Measurements from ENCODE around the gene ROBO2. TPM values are rescaled to one million over a fixed set of nuclear protein-coding genes. Genes with fewer than 3 reads are reported as not detected.

ROBO2 gene
- total and polyA plus RNA-seq, 2 experiments from 2014 or later = 1.5 to 7.8 TPM

DNA sequence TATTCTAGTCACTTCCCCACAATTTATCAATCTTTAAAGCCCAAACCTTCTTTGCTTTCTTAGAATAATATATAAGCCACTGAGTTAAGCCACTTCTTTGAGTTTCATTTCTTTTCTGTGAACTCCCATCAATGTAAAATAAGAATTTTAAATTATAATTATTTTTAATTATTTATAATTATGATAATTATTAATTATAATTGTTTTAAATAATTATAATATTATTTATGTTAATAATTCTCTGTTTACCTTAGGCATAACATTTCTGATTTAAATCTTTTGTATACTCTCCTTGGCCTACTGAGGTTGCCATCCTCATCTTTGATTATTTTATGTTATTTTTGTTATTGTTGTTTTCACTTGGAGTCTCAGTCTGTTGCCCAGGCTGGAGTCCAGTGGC, 644.2 kb downstream of the ROBO2 start:
- Mint-ChIP-seq H3K36me3 (ENCODE audit: low read depth) (peaks cover 30% of the 10 kb centered on the region), H3K4me1 (peaks cover 35% of the 10 kb centered on the region)

More for the DNA sequence above, 644.2 kb downstream of the ROBO2 start:
- no peaks in the 10 kb centered on the region for H3K79me2 ChIP-seq (replicated peaks; ENCODE audit: insufficient read depth)
- H3K4me3 Mint-ChIP-seq = no peak overlapping the region
- no peak overlapping the region for H3K27ac ChIP-seq (ENCODE audit: low read depth)
- H3K36me3 ChIP-seq (ENCODE audit: insufficient read depth) = peaks cover 4% of the 10 kb centered on the region; the same call in 1 of the 2 replicates
- DNase-seq (ENCODE audit: low spot score) = no peak
- peaks cover 24% of the 10 kb centered on the region for H3K9me3 Mint-ChIP-seq
- no peak overlapping the region for H2AFZ ChIP-seq
- H3K4me1 ChIP-seq (ENCODE audit: insufficient read depth) = peaks cover 28% of the 10 kb centered on the region
- no peak overlapping the region for H3K27ac Mint-ChIP-seq
- H3K27me3 ChIP-seq (ENCODE audit: insufficient read depth) = no peaks in the 10 kb centered on the region
- peaks cover 2% of the 10 kb centered on the region for H3K27me3 Mint-ChIP-seq (ENCODE audit: insufficient read depth, low read depth, poor library complexity)
- no peaks in the 10 kb centered on the region for H4K20me1 ChIP-seq (replicated peaks; ENCODE audit: insufficient read depth)
- no peaks in the 10 kb centered on the region for H3K9me2 ChIP-seq (ENCODE audit: insufficient read depth)
- no peaks in the 10 kb centered on the region for H3F3A ChIP-seq (replicated peaks; ENCODE audit: low read depth)
- no peak for ATAC-seq
- TF ChIP-seq, protein P1, sequence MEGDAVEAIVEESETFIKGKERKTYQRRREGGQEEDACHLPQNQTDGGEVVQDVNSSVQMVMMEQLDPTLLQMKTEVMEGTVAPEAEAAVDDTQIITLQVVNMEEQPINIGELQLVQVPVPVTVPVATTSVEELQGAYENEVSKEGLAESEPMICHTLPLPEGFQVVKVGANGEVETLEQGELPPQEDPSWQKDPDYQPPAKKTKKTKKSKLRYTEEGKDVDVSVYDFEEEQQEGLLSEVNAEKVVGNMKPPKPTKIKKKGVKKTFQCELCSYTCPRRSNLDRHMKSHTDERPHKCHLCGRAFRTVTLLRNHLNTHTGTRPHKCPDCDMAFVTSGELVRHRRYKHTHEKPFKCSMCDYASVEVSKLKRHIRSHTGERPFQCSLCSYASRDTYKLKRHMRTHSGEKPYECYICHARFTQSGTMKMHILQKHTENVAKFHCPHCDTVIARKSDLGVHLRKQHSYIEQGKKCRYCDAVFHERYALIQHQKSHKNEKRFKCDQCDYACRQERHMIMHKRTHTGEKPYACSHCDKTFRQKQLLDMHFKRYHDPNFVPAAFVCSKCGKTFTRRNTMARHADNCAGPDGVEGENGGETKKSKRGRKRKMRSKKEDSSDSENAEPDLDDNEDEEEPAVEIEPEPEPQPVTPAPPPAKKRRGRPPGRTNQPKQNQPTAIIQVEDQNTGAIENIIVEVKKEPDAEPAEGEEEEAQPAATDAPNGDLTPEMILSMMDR (conservative IDR thresholded peaks at IDR 0.05; ENCODE audit: low read depth in 2 of 2) = no peak
- TF ChIP-seq, protein P2, sequence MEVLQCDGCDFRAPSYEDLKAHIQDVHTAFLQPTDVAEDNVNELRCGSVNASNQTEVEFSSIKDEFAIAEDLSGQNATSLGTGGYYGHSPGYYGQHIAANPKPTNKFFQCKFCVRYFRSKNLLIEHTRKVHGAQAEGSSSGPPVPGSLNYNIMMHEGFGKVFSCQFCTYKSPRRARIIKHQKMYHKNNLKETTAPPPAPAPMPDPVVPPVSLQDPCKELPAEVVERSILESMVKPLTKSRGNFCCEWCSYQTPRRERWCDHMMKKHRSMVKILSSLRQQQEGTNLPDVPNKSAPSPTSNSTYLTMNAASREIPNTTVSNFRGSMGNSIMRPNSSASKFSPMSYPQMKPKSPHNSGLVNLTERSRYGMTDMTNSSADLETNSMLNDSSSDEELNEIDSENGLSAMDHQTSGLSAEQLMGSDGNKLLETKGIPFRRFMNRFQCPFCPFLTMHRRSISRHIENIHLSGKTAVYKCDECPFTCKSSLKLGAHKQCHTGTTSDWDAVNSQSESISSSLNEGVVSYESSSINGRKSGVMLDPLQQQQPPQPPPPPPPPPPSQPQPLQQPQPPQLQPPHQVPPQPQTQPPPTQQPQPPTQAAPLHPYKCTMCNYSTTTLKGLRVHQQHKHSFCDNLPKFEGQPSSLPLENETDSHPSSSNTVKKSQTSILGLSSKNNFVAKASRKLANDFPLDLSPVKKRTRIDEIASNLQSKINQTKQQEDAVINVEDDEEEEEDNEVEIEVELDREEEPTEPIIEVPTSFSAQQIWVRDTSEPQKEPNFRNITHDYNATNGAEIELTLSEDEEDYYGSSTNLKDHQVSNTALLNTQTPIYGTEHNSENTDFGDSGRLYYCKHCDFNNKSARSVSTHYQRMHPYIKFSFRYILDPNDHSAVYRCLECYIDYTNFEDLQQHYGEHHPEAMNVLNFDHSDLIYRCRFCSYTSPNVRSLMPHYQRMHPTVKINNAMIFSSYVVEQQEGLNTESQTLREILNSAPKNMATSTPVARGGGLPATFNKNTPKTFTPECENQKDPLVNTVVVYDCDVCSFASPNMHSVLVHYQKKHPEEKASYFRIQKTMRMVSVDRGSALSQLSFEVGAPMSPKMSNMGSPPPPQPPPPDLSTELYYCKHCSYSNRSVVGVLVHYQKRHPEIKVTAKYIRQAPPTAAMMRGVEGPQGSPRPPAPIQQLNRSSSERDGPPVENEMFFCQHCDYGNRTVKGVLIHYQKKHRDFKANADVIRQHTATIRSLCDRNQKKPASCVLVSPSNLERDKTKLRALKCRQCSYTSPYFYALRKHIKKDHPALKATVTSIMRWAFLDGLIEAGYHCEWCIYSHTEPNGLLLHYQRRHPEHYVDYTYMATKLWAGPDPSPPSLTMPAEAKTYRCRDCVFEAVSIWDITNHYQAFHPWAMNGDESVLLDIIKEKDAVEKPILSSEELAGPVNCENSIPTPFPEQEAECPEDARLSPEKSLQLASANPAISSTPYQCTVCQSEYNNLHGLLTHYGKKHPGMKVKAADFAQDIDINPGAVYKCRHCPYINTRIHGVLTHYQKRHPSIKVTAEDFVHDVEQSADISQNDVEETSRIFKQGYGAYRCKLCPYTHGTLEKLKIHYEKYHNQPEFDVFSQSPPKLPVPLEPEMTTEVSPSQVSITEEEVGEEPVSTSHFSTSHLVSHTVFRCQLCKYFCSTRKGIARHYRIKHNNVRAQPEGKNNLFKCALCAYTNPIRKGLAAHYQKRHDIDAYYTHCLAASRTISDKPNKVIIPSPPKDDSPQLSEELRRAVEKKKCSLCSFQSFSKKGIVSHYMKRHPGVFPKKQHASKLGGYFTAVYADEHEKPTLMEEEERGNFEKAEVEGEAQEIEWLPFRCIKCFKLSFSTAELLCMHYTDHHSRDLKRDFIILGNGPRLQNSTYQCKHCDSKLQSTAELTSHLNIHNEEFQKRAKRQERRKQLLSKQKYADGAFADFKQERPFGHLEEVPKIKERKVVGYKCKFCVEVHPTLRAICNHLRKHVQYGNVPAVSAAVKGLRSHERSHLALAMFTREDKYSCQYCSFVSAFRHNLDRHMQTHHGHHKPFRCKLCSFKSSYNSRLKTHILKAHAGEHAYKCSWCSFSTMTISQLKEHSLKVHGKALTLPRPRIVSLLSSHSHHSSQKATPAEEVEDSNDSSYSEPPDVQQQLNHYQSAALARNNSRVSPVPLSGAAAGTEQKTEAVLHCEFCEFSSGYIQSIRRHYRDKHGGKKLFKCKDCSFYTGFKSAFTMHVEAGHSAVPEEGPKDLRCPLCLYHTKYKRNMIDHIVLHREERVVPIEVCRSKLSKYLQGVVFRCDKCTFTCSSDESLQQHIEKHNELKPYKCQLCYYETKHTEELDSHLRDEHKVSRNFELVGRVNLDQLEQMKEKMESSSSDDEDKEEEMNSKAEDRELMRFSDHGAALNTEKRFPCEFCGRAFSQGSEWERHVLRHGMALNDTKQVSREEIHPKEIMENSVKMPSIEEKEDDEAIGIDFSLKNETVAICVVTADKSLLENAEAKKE (CRISPR knock-in tag; IDR thresholded peaks at IDR 0.05) = no peak
- TF ChIP-seq POLR2AphosphoS5 (IDR thresholded peaks at IDR 0.05; ENCODE audit: low read depth) (no peak), EZH2 (IDR thresholded peaks at IDR 0.05; ENCODE audit: low read depth, unreplicated experiment) (no peak), ZNF331 (CRISPR knock-in tag; IDR thresholded peaks at IDR 0.05; ENCODE audit: low read depth) (no peak), JUNB (IDR thresholded peaks at IDR 0.05; ENCODE audit: unreplicated experiment) (no peak), CREB1 (CRISPR knock-in tag; IDR thresholded peaks at IDR 0.05; ENCODE audit: low read depth) (no peak), STAT1 (IDR thresholded peaks at IDR 0.05; ENCODE audit: unreplicated experiment) (no peak), NANOG (IDR thresholded peaks at IDR 0.05; ENCODE audit: borderline replicate concordance) (no peak), ZNF114 (CRISPR knock-in tag; IDR thresholded peaks at IDR 0.05) (no peak), EZH2phosphoT487 (IDR thresholded peaks at IDR 0.05; ENCODE audit: unreplicated experiment) (no peak)
- TF ChIP-seq, protein P3, sequence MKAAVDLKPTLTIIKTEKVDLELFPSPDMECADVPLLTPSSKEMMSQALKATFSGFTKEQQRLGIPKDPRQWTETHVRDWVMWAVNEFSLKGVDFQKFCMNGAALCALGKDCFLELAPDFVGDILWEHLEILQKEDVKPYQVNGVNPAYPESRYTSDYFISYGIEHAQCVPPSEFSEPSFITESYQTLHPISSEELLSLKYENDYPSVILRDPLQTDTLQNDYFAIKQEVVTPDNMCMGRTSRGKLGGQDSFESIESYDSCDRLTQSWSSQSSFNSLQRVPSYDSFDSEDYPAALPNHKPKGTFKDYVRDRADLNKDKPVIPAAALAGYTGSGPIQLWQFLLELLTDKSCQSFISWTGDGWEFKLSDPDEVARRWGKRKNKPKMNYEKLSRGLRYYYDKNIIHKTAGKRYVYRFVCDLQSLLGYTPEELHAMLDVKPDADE (IDR thresholded peaks at IDR 0.05) = no peak
- TF ChIP-seq, protein P4, sequence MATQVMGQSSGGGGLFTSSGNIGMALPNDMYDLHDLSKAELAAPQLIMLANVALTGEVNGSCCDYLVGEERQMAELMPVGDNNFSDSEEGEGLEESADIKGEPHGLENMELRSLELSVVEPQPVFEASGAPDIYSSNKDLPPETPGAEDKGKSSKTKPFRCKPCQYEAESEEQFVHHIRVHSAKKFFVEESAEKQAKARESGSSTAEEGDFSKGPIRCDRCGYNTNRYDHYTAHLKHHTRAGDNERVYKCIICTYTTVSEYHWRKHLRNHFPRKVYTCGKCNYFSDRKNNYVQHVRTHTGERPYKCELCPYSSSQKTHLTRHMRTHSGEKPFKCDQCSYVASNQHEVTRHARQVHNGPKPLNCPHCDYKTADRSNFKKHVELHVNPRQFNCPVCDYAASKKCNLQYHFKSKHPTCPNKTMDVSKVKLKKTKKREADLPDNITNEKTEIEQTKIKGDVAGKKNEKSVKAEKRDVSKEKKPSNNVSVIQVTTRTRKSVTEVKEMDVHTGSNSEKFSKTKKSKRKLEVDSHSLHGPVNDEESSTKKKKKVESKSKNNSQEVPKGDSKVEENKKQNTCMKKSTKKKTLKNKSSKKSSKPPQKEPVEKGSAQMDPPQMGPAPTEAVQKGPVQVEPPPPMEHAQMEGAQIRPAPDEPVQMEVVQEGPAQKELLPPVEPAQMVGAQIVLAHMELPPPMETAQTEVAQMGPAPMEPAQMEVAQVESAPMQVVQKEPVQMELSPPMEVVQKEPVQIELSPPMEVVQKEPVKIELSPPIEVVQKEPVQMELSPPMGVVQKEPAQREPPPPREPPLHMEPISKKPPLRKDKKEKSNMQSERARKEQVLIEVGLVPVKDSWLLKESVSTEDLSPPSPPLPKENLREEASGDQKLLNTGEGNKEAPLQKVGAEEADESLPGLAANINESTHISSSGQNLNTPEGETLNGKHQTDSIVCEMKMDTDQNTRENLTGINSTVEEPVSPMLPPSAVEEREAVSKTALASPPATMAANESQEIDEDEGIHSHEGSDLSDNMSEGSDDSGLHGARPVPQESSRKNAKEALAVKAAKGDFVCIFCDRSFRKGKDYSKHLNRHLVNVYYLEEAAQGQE (IDR thresholded peaks at IDR 0.05; ENCODE audit: unreplicated experiment) = no peak
- H3K4me2 ChIP-seq = no peak overlapping the region
- no peak overlapping the region for H3K4me3 ChIP-seq
